ENCODE data around the gene ERCC6L.

ERCC6L gene

GRCh38 chrX:72255445-72255844, 16.6 kb upstream of the ERCC6L start:
- TF ChIP-seq ZNF384 (IDR thresholded peaks at IDR 0.05) (no peak), TARDBP (IDR thresholded peaks at IDR 0.05) (no peak), ELF4 (IDR thresholded peaks at IDR 0.05) (no peak), BHLHE40 (IDR thresholded peaks at IDR 0.05; ENCODE audit: borderline replicate concordance) (no peak), SUZ12 (IDR thresholded peaks at IDR 0.05) (no peak), L3MBTL2 (conservative IDR thresholded peaks at IDR 0.05) (no peak), NFRKB (IDR thresholded peaks at IDR 0.05) (no peak), HDGF (IDR thresholded peaks at IDR 0.05; ENCODE audit: borderline replicate concordance) (no peak), PKNOX1 (IDR thresholded peaks at IDR 0.05) (no peak), ARNT (IDR thresholded peaks at IDR 0.05) (no peak), FOXM1 (IDR thresholded peaks at IDR 0.05; ENCODE audit: borderline replicate concordance) (no peak), LEF1 (IDR thresholded peaks at IDR 0.05; ENCODE audit: borderline replicate concordance) (no peak), SP1 (IDR thresholded peaks at IDR 0.05) (no peak), FOXK2 (IDR thresholded peaks at IDR 0.05) (no peak)
- CTCF ChIA-PET, result interaction anchor here (1.5 kb wide), 1 partner anchor 10 kb away, joined by 5 read pairs; no protein-coding TSS in a partner anchor
- POLR2A ChIA-PET, result interaction anchor here (2.4 kb wide), 1 partner anchor 22 kb away, joined by 6 read pairs; the partner anchor contains the start of gene RPS4X
- no peak for DNase-seq (ENCODE audit: extremely low spot score)

- DNase-seq (ENCODE audit: extremely low spot score), result no peak
- CTCF ChIA-PET, result interaction anchor here (1.5 kb wide), 1 partner anchor 10 kb away, joined by 5 read pairs; no protein-coding TSS in a partner anchor
- TF ChIP-seq TARDBP (IDR thresholded peaks at IDR 0.05), result no peak
- TF ChIP-seq ARNT (IDR thresholded peaks at IDR 0.05), result no peak
- no peak for TF ChIP-seq NFRKB (IDR thresholded peaks at IDR 0.05)
- no peak for TF ChIP-seq PKNOX1 (IDR thresholded peaks at IDR 0.05)
- no peak for TF ChIP-seq ELF4 (IDR thresholded peaks at IDR 0.05)
- no peak for TF ChIP-seq FOXM1 (IDR thresholded peaks at IDR 0.05; ENCODE audit: borderline replicate concordance)
- TF ChIP-seq LEF1 (IDR thresholded peaks at IDR 0.05; ENCODE audit: borderline replicate concordance), result no peak
- TF ChIP-seq L3MBTL2 (conservative IDR thresholded peaks at IDR 0.05), result no peak
- TF ChIP-seq SUZ12 (IDR thresholded peaks at IDR 0.05), result no peak
- POLR2A ChIA-PET, result interaction anchor here (0.6 to 2.4 kb wide), 4 partner anchors 13 to 225 kb away, joined by 3 to 6 read pairs (median 4); partner anchors contain the start of genes ERCC6L and RPS4X
These were observed 16.0 kb upstream of the ERCC6L start for GRCh38 chrX:72254816-72255215.

- ChIA-PET POLR2A (interaction anchor here (1.4 to 3.3 kb wide), 2 partner anchors 14 to 24 kb away, joined by 5 to 13 read pairs; partner anchors contain the start of gene RPS4X), CTCF (interaction anchor here (1.5 kb wide), 1 partner anchor 8 kb away, joined by 5 read pairs; no protein-coding TSS in a partner anchor)
- TF ChIP-seq TARDBP (IDR thresholded peaks at IDR 0.05) (no peak), ZNF384 (IDR thresholded peaks at IDR 0.05) (no peak), FOXA1 (IDR thresholded peaks at IDR 0.05) (no peak), FOXM1 (IDR thresholded peaks at IDR 0.05; ENCODE audit: borderline replicate concordance) (no peak), BHLHE40 (IDR thresholded peaks at IDR 0.05; ENCODE audit: borderline replicate concordance) (no peak), PKNOX1 (IDR thresholded peaks at IDR 0.05) (no peak), FOXK2 (IDR thresholded peaks at IDR 0.05) (no peak)
- no peak for DNase-seq (ENCODE audit: extremely low spot score)
These were observed 14.9 kb upstream of the ERCC6L start for GRCh38 chrX:72253686-72254085.

GRCh38 chrX:72247206-72247942, 8.5 kb upstream of the ERCC6L start:
- CTCF ChIA-PET, result interaction anchor here (0.6 to 1.1 kb wide), 2 partner anchors 9 to 308 kb away, joined by 3 read pairs; no protein-coding TSS in a partner anchor
- no peak for DNase-seq (ENCODE audit: extremely low spot score)
- TF ChIP-seq ELF4 (IDR thresholded peaks at IDR 0.05) (no peak), SUZ12 (IDR thresholded peaks at IDR 0.05) (no peak), NFRKB (IDR thresholded peaks at IDR 0.05) (no peak), TARDBP (IDR thresholded peaks at IDR 0.05) (no peak), PKNOX1 (IDR thresholded peaks at IDR 0.05) (no peak), HDGF (IDR thresholded peaks at IDR 0.05; ENCODE audit: borderline replicate concordance) (no peak), FOXA1 (IDR thresholded peaks at IDR 0.05) (no peak), ARNT (IDR thresholded peaks at IDR 0.05) (no peak), BHLHE40 (IDR thresholded peaks at IDR 0.05; ENCODE audit: borderline replicate concordance) (no peak)
- POLR2A ChIA-PET, result interaction anchor here (0.6 to 6.6 kb wide), 3 partner anchors 9 to 29 kb away, joined by 3 to 37 read pairs (median 11); partner anchors contain the start of genes ERCC6L and RPS4X

GRCh38 chrX:72245461-72246089, 6.7 kb upstream of the ERCC6L start:
- DNase-seq (ENCODE audit: extremely low spot score), result peak; percentile 89
- ChIA-PET CTCF (interaction anchor here (0.6 to 1.5 kb wide), 8 partner anchors 9 to 294 kb away, joined by 3 to 7 read pairs (median 4); partner anchors contain the start of gene RPS4X), POLR2A (interaction anchor here (2.0 to 6.6 kb wide), 2 partner anchors 31 to 64 kb away, joined by 5 to 37 read pairs; partner anchors contain the start of genes PIN4 and RPS4X)
- TF ChIP-seq SP1 (IDR thresholded peaks at IDR 0.05) (no peak), L3MBTL2 (conservative IDR thresholded peaks at IDR 0.05) (no peak), SUZ12 (IDR thresholded peaks at IDR 0.05) (no peak), LEF1 (IDR thresholded peaks at IDR 0.05; ENCODE audit: borderline replicate concordance) (no peak), PKNOX1 (IDR thresholded peaks at IDR 0.05) (no peak), FOXK2 (IDR thresholded peaks at IDR 0.05) (no peak), ARNT (IDR thresholded peaks at IDR 0.05) (no peak)

Measured in HEK293T (cell line).